K562 (cell line): Measurements from ENCODE around the gene TMC1. TPM values are rescaled to one million over a fixed set of nuclear protein-coding genes. Genes with fewer than 3 reads are reported as not detected.
A peak's percentile ranks its signal among the peaks of the same experiment; 100 is the strongest.

Experiments
- DACH1 ChIP-seq: fragments of 450-650 bp; IDR thresholded peaks from 2 replicates; pipeline ENCODE4 v1.6.1; 2018; ENCODE audit not compliant: partially characterized antibody
- KLF13 ChIP-seq: fragments of 450-650 bp; IDR thresholded peaks from 2 replicates; pipeline ENCODE4 v1.6.1; 2016; ENCODE audit warnings: missing genetic modification characterization, low read depth, mild to moderate bottlenecking, missing compliant biosample characterization, moderate library complexity, borderline replicate concordance
- MEF2D ChIP-seq: conservative IDR thresholded peaks from 2 replicates; pipeline ENCODE4 v1.6.1; 2016; ENCODE audit warnings: low read depth, missing genetic modification characterization, missing compliant biosample characterization
- NCOA1 ChIP-seq: fragments of 450-650 bp; IDR thresholded peaks from 2 replicates; pipeline ENCODE4 v1.6.1; 2016; ENCODE audit warnings: low read depth
- NONO ChIP-seq, 2 experiments: fragments of 200-400 bp in 1 of 2; fragments of 450-650 bp in 1 of 2; formaldehyde crosslinking in 1 of 2; IDR thresholded peaks; 2 replicates each; pipeline ENCODE4 v1.6.1; 2017; ENCODE audit warnings: low read depth in 2 of 2, mild to moderate bottlenecking in 2 of 2, moderate library complexity in 2 of 2, low read length in 1 of 2
- PHB2 ChIP-seq: fragments of 450-650 bp; IDR thresholded peaks from 2 replicates; pipeline ENCODE4 v1.6.1; 2017; ENCODE audit warnings: low read depth
- RNF2 ChIP-seq: sonication (generic); IDR thresholded peaks from 2 replicates; pipeline ENCODE4 v1.6.1; 2016
- SMARCA4 ChIP-seq: fragments of 450-650 bp; IDR thresholded peaks from 2 replicates; pipeline ENCODE4 v1.6.1; 2016
- TAL1 ChIP-seq: fragments of 450-650 bp; IDR thresholded peaks from 2 replicates; pipeline ENCODE4 v1.6.1; 2016; ENCODE audit warnings: mild to moderate bottlenecking
- polyA plus RNA-seq, 8 experiments: library from polyadenylated mRNA; depleted of rRNA in 4 of 8; stranded (reverse) in 5 of 8; unstranded in 3 of 8; fragments of >200 nt; fragmentation: Nextera tagmentation in 2 of 8; fragmentation: Illumina TruSeq in 1 of 8; extraction: Ambion mirVana in 2 of 8; extraction: Trizol in 1 of 8; gene quantifications; 2 replicates each; pipeline versions ENCODE4 v1.2.1 to v1.2.3, GENCODE V29; 2011 to 2014; ENCODE audit warnings: inconsistent platforms in 1 of 8, missing spikeins in 1 of 8
- total RNA-seq, 7 experiments: library from RNA; depleted of rRNA in 6 of 7; stranded (reverse); fragments of >200 nt in 6 of 7; fragmentation: Illumina TruSeq in 2 of 7; extraction: Trizol in 2 of 7; gene quantifications; 2 replicates each; pipeline versions ENCODE4 v1.2.1 to v1.2.3, GENCODE V29; 2011 to 2021; ENCODE audit warnings: low replicate concordance in 1 of 7
- TF ChIP-seq, protein P1 (sequence below): fragments of 250-450 bp; sonication (Bioruptor Pico); IDR thresholded peaks from 2 replicates; pipeline ENCODE4 v1.5.0; 2022; ENCODE audit warnings: mild to moderate bottlenecking
- TF ChIP-seq, protein P2 (sequence below), 2 experiments: fragments of 450-650 bp in 1 of 2; sonication (generic) in 1 of 2; formaldehyde crosslinking in 1 of 2; IDR thresholded peaks; 2 replicates each; pipeline versions ENCODE4 v1.7.1 to v1.9.0; 2016 to 2022; ENCODE audit warnings: inconsistent platforms in 1 of 2, mild to moderate bottlenecking in 1 of 2, missing genetic modification reagents in 1 of 2
- TF ChIP-seq, protein P3 (sequence below): fragments of 250-450 bp; sonication (Bioruptor Pico); IDR thresholded peaks from 2 replicates; pipeline ENCODE4 v1.8.0; 2021; ENCODE audit warnings: mild to moderate bottlenecking, moderate library complexity
- TF ChIP-seq, protein P4 (sequence below): IDR thresholded peaks from 2 replicates; pipeline ENCODE4 v1.6.1; 2012; ENCODE audit warnings: low read depth, low read length, improper control_type of control experiment, borderline replicate concordance

Gene TMC1
- total and polyA plus RNA-seq, 9 of the 15 experiments (the other 6 are each of a cell fraction or from before 2014, with no cell fraction given): 0.10 to 0.15 TPM; not detected in 7

DNA sequence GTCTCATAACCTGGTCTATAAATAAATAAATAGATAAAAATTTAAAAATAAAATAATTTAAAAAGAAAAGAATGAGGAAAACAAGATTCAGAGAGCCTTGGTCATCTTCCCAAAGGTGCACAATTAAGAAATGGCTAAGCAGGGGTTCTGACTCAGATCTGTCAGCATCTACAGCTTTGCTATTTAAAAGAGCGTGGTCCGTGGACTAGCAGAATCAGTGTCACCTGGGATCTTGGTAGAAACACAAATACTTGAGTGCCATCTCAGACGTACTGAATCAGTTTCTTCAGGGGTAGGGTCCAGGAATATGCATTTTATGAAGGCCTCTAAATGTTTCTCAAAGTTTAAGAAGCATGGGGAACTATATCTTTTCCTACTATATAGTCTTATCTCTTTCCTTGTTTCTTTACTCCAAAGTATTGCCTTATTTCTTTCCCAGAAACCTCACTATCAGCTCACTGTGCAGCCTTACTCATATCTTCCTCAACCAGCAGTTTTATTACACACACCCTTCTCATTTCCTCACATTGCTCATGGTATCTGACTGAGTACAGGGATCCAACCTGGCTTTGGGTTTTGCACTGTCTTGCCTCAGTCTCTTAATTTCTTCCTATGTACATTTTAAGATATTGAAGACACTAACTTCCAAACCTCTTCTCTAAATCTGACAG, 58.6 kb downstream of the TMC1 start (continued):
- TF ChIP-seq NCOA1: peak; percentile 44; the same call in 1 of the 2 replicates
- TF ChIP-seq, protein P1, sequence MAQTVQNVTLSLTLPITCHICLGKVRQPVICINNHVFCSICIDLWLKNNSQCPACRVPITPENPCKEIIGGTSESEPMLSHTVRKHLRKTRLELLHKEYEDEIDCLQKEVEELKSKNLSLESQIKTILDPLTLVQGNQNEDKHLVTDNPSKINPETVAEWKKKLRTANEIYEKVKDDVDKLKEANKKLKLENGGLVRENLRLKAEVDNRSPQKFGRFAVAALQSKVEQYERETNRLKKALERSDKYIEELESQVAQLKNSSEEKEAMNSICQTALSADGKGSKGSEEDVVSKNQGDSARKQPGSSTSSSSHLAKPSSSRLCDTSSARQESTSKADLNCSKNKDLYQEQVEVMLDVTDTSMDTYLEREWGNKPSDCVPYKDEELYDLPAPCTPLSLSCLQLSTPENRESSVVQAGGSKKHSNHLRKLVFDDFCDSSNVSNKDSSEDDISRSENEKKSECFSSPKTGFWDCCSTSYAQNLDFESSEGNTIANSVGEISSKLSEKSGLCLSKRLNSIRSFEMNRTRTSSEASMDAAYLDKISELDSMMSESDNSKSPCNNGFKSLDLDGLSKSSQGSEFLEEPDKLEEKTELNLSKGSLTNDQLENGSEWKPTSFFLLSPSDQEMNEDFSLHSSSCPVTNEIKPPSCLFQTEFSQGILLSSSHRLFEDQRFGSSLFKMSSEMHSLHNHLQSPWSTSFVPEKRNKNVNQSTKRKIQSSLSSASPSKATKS (CRISPR knock-in tag): no peak
- TF ChIP-seq NONO (IDR thresholded peaks at IDR 0.05; ENCODE audit: low read depth in 2 of 2, low read length in 1 of 2): no peak
- TF ChIP-seq DACH1: peak; percentile 52
- TF ChIP-seq, protein P2, sequence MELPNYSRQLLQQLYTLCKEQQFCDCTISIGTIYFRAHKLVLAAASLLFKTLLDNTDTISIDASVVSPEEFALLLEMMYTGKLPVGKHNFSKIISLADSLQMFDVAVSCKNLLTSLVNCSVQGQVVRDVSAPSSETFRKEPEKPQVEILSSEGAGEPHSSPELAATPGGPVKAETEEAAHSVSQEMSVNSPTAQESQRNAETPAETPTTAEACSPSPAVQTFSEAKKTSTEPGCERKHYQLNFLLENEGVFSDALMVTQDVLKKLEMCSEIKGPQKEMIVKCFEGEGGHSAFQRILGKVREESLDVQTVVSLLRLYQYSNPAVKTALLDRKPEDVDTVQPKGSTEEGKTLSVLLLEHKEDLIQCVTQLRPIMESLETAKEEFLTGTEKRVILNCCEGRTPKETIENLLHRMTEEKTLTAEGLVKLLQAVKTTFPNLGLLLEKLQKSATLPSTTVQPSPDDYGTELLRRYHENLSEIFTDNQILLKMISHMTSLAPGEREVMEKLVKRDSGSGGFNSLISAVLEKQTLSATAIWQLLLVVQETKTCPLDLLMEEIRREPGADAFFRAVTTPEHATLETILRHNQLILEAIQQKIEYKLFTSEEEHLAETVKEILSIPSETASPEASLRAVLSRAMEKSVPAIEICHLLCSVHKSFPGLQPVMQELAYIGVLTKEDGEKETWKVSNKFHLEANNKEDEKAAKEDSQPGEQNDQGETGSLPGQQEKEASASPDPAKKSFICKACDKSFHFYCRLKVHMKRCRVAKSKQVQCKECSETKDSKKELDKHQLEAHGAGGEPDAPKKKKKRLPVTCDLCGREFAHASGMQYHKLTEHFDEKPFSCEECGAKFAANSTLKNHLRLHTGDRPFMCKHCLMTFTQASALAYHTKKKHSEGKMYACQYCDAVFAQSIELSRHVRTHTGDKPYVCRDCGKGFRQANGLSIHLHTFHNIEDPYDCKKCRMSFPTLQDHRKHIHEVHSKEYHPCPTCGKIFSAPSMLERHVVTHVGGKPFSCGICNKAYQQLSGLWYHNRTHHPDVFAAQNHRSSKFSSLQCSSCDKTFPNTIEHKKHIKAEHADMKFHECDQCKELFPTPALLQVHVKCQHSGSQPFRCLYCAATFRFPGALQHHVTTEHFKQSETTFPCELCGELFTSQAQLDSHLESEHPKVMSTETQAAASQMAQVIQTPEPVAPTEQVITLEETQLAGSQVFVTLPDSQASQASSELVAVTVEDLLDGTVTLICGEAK (IDR thresholded peaks at IDR 0.05): no peak
- TF ChIP-seq, protein P2 (CRISPR knock-in tag; IDR thresholded peaks at IDR 0.05): no peak
- TF ChIP-seq TAL1: peak; percentile 88
- peak; percentile 95 for TF ChIP-seq SMARCA4
- TF ChIP-seq KLF13: no peak
- TF ChIP-seq PHB2: peak; percentile 47; the same call in 1 of the 2 replicates
- TF ChIP-seq RNF2: no peak
- TF ChIP-seq, protein P3, sequence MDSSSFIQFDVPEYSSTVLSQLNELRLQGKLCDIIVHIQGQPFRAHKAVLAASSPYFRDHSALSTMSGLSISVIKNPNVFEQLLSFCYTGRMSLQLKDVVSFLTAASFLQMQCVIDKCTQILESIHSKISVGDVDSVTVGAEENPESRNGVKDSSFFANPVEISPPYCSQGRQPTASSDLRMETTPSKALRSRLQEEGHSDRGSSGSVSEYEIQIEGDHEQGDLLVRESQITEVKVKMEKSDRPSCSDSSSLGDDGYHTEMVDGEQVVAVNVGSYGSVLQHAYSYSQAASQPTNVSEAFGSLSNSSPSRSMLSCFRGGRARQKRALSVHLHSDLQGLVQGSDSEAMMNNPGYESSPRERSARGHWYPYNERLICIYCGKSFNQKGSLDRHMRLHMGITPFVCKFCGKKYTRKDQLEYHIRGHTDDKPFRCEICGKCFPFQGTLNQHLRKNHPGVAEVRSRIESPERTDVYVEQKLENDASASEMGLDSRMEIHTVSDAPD (CRISPR knock-in tag): no peak
- TF ChIP-seq, protein P4, sequence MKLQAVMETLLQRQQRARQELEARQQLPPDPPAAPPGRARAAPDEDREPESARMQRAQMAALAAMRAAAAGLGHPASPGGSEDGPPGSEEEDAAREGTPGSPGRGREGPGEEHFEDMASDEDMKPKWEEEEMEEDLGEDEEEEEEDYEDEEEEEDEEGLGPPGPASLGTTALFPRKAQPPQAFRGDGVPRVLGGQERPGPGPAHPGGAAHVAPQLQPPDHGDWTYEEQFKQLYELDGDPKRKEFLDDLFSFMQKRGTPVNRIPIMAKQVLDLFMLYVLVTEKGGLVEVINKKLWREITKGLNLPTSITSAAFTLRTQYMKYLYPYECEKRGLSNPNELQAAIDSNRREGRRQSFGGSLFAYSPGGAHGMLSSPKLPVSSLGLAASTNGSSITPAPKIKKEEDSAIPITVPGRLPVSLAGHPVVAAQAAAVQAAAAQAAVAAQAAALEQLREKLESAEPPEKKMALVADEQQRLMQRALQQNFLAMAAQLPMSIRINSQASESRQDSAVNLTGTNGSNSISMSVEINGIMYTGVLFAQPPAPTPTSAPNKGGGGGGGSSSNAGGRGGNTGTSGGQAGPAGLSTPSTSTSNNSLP: peak; percentile 87
- TF ChIP-seq MEF2D (tag): no peak
